ENCODE data around the gene SLC7A8. TPM values are rescaled to one million over a fixed set of nuclear protein-coding genes. Genes with fewer than 3 reads are reported as not detected.

The SLC7A8 gene
- total and polyA plus RNA-seq, 10 of the 15 experiments (the other 5 are each of a cell fraction or from before 2014, with no cell fraction given): 0.06 to 0.28 (median 0.21) TPM; not detected in 7

- TF ChIP-seq, protein P1, sequence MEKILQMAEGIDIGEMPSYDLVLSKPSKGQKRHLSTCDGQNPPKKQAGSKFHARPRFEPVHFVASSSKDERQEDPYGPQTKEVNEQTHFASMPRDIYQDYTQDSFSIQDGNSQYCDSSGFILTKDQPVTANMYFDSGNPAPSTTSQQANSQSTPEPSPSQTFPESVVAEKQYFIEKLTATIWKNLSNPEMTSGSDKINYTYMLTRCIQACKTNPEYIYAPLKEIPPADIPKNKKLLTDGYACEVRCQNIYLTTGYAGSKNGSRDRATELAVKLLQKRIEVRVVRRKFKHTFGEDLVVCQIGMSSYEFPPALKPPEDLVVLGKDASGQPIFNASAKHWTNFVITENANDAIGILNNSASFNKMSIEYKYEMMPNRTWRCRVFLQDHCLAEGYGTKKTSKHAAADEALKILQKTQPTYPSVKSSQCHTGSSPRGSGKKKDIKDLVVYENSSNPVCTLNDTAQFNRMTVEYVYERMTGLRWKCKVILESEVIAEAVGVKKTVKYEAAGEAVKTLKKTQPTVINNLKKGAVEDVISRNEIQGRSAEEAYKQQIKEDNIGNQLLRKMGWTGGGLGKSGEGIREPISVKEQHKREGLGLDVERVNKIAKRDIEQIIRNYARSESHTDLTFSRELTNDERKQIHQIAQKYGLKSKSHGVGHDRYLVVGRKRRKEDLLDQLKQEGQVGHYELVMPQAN (conservative IDR thresholded peaks at IDR 0.05): peak; percentile 77
- TF ChIP-seq CHD2 (IDR thresholded peaks at IDR 0.05; ENCODE audit: borderline replicate concordance, low read depth, low read length) (peak; percentile 40; the same call in 1 of the 2 replicates), BHLHE40 (IDR thresholded peaks at IDR 0.05; ENCODE audit: borderline replicate concordance in 1 of 2, low read depth in 2 of 2, low read length in 1 of 2) (peak in 1 of 2 experiments; percentile 47; a peak in 1 of 4 replicates), DPF2 (IDR thresholded peaks at IDR 0.05) (peak; percentile 78), YY1 (IDR thresholded peaks at IDR 0.05; ENCODE audit: low read depth, low read length) (peak; percentile 97), ZNF24 (IDR thresholded peaks at IDR 0.05) (no peak), TBL1XR1 (IDR thresholded peaks at IDR 0.05; ENCODE audit: low read depth, low read length) (0 out of 2 replicates have a peak, but pooled peaks have one; percentile 11), PML (IDR thresholded peaks at IDR 0.05; ENCODE audit: low read length) (peak; percentile 52; the same call in 1 of the 2 replicates), LARP7 (IDR thresholded peaks at IDR 0.05) (peak; percentile 95), NRF1 (conservative IDR thresholded peaks at IDR 0.05; ENCODE audit: low read depth, low read length) (peak; percentile 11; the same call in 1 of the 2 replicates), RAD51 (IDR thresholded peaks at IDR 0.05) (no peak), ASH2L (IDR thresholded peaks at IDR 0.05; ENCODE audit: borderline replicate concordance, low read depth) (peak; percentile 76; the same call in 1 of the 2 replicates), POLR2AphosphoS2 (IDR thresholded peaks at IDR 0.05; ENCODE audit: low read depth, low read length) (peak; percentile 42), POLR2A (IDR thresholded peaks at IDR 0.05; ENCODE audit: low read depth, low read length) (peak; percentile 94), FOXK2 (IDR thresholded peaks at IDR 0.05) (0 out of 2 replicates have a peak, but pooled peaks have one; percentile 9), SRF (IDR thresholded peaks at IDR 0.05; ENCODE audit: low read depth in 2 of 2, low read length in 2 of 2) (no peak), PAX5 (IDR thresholded peaks at IDR 0.05; ENCODE audit: borderline replicate concordance, low read depth, low read length) (no peak), BACH1 (IDR thresholded peaks at IDR 0.05; ENCODE audit: borderline replicate concordance) (peak; percentile 75; the same call in 1 of the 2 replicates), TAF1 (IDR thresholded peaks at IDR 0.05; ENCODE audit: borderline replicate concordance, low read depth, low read length) (peak; percentile 97), IKZF1 (conservative IDR thresholded peaks at IDR 0.05) (peak; percentile 64), BCL11A (IDR thresholded peaks at IDR 0.05; ENCODE audit: low read depth, low read length) (0 out of 2 replicates have a peak, but pooled peaks have one; percentile 13), ZNF687 (IDR thresholded peaks at IDR 0.05) (peak; percentile 49; the same call in 1 of the 2 replicates)
- TF ChIP-seq, protein P2, sequence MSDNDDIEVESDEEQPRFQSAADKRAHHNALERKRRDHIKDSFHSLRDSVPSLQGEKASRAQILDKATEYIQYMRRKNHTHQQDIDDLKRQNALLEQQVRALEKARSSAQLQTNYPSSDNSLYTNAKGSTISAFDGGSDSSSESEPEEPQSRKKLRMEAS (IDR thresholded peaks at IDR 0.05; ENCODE audit: low read depth, low read length): peak; percentile 9; the same call in 1 of the 2 replicates
- TF ChIP-seq, protein P3, sequence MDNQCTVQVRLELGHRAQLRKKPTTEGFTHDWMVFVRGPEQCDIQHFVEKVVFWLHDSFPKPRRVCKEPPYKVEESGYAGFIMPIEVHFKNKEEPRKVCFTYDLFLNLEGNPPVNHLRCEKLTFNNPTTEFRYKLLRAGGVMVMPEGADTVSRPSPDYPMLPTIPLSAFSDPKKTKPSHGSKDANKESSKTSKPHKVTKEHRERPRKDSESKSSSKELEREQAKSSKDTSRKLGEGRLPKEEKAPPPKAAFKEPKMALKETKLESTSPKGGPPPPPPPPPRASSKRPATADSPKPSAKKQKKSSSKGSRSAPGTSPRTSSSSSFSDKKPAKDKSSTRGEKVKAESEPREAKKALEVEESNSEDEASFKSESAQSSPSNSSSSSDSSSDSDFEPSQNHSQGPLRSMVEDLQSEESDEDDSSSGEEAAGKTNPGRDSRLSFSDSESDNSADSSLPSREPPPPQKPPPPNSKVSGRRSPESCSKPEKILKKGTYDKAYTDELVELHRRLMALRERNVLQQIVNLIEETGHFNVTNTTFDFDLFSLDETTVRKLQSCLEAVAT (IDR thresholded peaks at IDR 0.05): peak; percentile 91
Measured at GRCh38 chr14:23094666-23095195, 88.7 kb downstream of the SLC7A8 start, which contains the start of gene ACIN1 (continued).

Measured in GM12878 (cell line).